CD4-positive, alpha-beta T cell treated with Interleukin-17A for 1 hour (primary cell): ENCODE data around the gene TMOD1.

Experiments used
- DNase-seq: peaks from one replicate; pipeline ENCODE4 v3.0.0-alpha.2; 2020

Gene TMOD1

GRCh38 chr9:97500263-97500662 is 1.2 kb upstream of the TMOD1 start:
- DNase-seq = no peak

GRCh38 chr9:97500765-97501176 is 695 bp upstream of the TMOD1 start:
- no peak for DNase-seq

GRCh38 chr9:97501972-97502221 is 431 bp downstream of the TMOD1 start:
- DNase-seq = no peak

GRCh38 chr9:97502222-97502983 is 937 bp downstream of the TMOD1 start:
- DNase-seq = no peak

GRCh38 chr9:97502984-97503861 is 1.8 kb downstream of the TMOD1 start:
- DNase-seq = no peak

- DNase-seq = no peak
Observed at GRCh38 chr9:97503862-97504210, 2.4 kb downstream of the TMOD1 start.

- no peak for DNase-seq
Observed at GRCh38 chr9:97504381-97505216, 3.1 kb downstream of the TMOD1 start.

- no peak for DNase-seq
Observed at GRCh38 chr9:97505845-97506244, 4.4 kb downstream of the TMOD1 start.

- DNase-seq = no peak
Observed at GRCh38 chr9:97506306-97506705, 4.8 kb downstream of the TMOD1 start.

- DNase-seq = no peak
Observed at GRCh38 chr9:97506787-97507186, 5.3 kb downstream of the TMOD1 start.

- DNase-seq = no peak
Observed at GRCh38 chr9:97507428-97507984, 6.0 kb downstream of the TMOD1 start.

- DNase-seq = no peak
Observed at GRCh38 chr9:97508852-97509251, 7.4 kb downstream of the TMOD1 start.

- no peak for DNase-seq
Observed at GRCh38 chr9:97510797-97511654, 9.6 kb downstream of the TMOD1 start.

- no peak for DNase-seq
Observed at GRCh38 chr9:97511655-97512427, 10.4 kb downstream of the TMOD1 start.

- no peak for DNase-seq
Observed at GRCh38 chr9:97512966-97513560, 11.6 kb downstream of the TMOD1 start.

- no peak for DNase-seq
Observed at GRCh38 chr9:97514531-97514930, 13.1 kb downstream of the TMOD1 start.

- DNase-seq = no peak
Observed at GRCh38 chr9:97515662-97516061, 14.2 kb downstream of the TMOD1 start.

GRCh38 chr9:97516111-97516510 is 14.6 kb downstream of the TMOD1 start:
- DNase-seq = no peak

GRCh38 chr9:97517331-97518089 is 16.0 kb downstream of the TMOD1 start:
- DNase-seq = no peak
